PC-3 (cell line): ENCODE data around the gene HUNK.

Experiments used
- CTCF ChIP-seq: fragments of 300-600 bp; sonication (generic); conservative IDR thresholded peaks from 2 replicates; pipeline ENCODE4 v1.5.1; 2017; ENCODE audit warnings: antibody characterized with exemption, low read depth, mild to moderate bottlenecking, low read length
- EZH2 ChIP-seq: fragments of 300-600 bp; sonication (generic); IDR thresholded peaks from one replicate; pipeline ENCODE4 v1.6.1; 2017; ENCODE audit warnings: antibody characterized with exemption, mild to moderate bottlenecking, low read length; ENCODE audit not compliant: unreplicated experiment
- EZH2phosphoT487 ChIP-seq: fragments of 300-600 bp; sonication (generic); IDR thresholded peaks from 2 replicates; pipeline ENCODE4 v1.6.1; 2018; ENCODE audit warnings: mild to moderate bottlenecking, antibody characterized with exemption, low read length, borderline replicate concordance

DNA sequence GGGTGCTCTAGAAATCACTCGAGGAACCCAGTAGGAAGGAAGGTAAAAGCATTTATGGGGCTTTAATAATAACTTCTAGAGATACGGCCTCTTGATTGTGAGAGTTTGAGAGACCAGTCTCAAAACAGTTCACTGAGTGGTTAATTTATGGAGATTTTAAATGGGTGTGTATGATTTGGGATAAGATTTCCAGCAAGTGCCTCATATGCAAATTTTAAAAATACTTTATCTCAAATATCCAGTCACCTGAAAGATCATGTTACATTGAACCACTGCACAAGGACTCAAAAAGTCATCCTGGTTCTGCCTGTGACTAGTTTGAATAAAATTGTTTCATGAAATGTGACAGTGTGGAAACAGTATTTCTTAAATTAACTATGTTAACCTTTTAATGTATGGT, 64.5 kb downstream of the HUNK start:
- TF ChIP-seq CTCF (no peak), EZH2 (no peak), EZH2phosphoT487 (no peak)
